ENCODE data around the gene TEX52. TPM values are rescaled to one million over a fixed set of nuclear protein-coding genes. Genes with fewer than 3 reads are reported as not detected.
A peak's percentile ranks its signal among the peaks of the same experiment; 100 is the strongest.

Gene TEX52
- total and polyA plus RNA-seq, 2 of the 13 experiments (the other 11 are each of a cell fraction or from before 2014, with no cell fraction given), result 0.05 TPM; not detected in 1

DNA sequence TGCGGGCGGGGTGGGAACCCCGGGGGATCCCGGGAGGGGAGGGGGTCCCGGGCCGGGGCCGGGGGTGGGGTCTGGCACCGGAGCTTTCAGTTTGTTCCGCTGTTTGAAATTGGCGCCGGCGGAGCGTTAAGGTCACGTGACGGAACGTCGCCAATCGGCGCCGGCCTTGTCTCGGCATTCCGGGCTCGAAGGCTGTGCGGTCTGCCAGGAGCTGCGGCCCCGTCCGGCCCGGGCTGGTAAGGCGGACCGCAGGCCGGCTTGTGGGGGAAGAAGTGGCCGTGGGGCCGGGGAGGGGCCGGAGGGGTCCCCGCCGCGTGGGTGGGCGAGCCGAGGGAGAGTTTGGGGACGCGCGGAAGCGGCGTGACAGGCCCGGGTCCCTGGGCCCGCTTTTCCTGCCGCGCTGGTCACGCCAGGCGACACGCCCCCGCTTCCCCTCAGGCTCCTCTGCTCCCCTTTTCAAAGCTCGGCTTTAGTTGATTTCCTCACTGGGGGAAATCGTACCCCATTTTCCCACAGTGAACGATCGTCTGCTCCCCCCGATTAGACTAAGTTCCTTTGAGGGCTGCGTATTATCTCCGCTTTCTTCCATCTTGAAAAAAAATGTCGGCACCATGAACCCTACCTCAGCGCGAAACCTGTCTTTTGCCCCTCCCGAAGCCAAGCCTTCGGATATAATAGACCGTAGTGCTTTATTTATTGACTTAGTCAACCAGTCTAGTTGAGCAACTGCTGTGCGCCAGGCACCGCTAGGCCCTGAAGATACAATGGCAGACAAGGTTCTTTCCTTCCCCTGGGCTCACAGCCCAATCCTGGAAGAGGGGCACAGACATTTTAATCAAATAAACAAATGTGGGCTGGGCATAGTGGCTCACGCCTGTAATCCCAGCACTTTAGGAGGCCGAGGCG is 20.5 kb upstream of the TEX52 start, which contains the start of the genes FOXM1 and RHNO1 (continued):
- TF ChIP-seq, protein P1, sequence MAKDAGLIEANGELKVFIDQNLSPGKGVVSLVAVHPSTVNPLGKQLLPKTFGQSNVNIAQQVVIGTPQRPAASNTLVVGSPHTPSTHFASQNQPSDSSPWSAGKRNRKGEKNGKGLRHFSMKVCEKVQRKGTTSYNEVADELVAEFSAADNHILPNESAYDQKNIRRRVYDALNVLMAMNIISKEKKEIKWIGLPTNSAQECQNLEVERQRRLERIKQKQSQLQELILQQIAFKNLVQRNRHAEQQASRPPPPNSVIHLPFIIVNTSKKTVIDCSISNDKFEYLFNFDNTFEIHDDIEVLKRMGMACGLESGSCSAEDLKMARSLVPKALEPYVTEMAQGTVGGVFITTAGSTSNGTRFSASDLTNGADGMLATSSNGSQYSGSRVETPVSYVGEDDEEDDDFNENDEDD (CRISPR knock-in tag; IDR thresholded peaks at IDR 0.05; ENCODE audit: borderline replicate concordance), result peak; percentile 97
- TF ChIP-seq BORCS8-MEF2B (CRISPR knock-in tag; IDR thresholded peaks at IDR 0.05), result no peak; the same call in 1 of the 2 replicates
- TF ChIP-seq, protein P2, sequence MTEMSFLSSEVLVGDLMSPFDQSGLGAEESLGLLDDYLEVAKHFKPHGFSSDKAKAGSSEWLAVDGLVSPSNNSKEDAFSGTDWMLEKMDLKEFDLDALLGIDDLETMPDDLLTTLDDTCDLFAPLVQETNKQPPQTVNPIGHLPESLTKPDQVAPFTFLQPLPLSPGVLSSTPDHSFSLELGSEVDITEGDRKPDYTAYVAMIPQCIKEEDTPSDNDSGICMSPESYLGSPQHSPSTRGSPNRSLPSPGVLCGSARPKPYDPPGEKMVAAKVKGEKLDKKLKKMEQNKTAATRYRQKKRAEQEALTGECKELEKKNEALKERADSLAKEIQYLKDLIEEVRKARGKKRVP (CRISPR knock-in tag; IDR thresholded peaks at IDR 0.05), result no peak
- peak; percentile 38; the same call in 1 of the 2 replicates for TF ChIP-seq IRF2 (CRISPR knock-in tag; IDR thresholded peaks at IDR 0.05)
- TF ChIP-seq, protein P3, sequence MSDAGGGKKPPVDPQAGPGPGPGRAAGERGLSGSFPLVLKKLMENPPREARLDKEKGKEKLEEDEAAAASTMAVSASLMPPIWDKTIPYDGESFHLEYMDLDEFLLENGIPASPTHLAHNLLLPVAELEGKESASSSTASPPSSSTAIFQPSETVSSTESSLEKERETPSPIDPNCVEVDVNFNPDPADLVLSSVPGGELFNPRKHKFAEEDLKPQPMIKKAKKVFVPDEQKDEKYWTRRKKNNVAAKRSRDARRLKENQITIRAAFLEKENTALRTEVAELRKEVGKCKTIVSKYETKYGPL (CRISPR knock-in tag; IDR thresholded peaks at IDR 0.05), result no peak
- TF ChIP-seq ZNF3 (CRISPR knock-in tag; IDR thresholded peaks at IDR 0.05), result no peak
- no peak for TF ChIP-seq RELA (CRISPR knock-in tag; IDR thresholded peaks at IDR 0.05)
- no peak for TF ChIP-seq ZNF264 (CRISPR knock-in tag; IDR thresholded peaks at IDR 0.05)
- peak; percentile 6; the same call in 1 of the 2 replicates for TF ChIP-seq KDM5A (IDR thresholded peaks at IDR 0.05; ENCODE audit: borderline replicate concordance, low read length)
- no peak for TF ChIP-seq ZNF709 (CRISPR knock-in tag; IDR thresholded peaks at IDR 0.05)
- peak; percentile 66; the same call in 1 of the 2 replicates for TF ChIP-seq ZNF768 (CRISPR knock-in tag; IDR thresholded peaks at IDR 0.05)
- TF ChIP-seq, protein P4, sequence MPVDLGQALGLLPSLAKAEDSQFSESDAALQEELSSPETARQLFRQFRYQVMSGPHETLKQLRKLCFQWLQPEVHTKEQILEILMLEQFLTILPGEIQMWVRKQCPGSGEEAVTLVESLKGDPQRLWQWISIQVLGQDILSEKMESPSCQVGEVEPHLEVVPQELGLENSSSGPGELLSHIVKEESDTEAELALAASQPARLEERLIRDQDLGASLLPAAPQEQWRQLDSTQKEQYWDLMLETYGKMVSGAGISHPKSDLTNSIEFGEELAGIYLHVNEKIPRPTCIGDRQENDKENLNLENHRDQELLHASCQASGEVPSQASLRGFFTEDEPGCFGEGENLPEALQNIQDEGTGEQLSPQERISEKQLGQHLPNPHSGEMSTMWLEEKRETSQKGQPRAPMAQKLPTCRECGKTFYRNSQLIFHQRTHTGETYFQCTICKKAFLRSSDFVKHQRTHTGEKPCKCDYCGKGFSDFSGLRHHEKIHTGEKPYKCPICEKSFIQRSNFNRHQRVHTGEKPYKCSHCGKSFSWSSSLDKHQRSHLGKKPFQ (CRISPR knock-in tag; IDR thresholded peaks at IDR 0.05; ENCODE audit: insufficient replicate concordance), result no peak
- TF ChIP-seq MEIS2 (CRISPR knock-in tag; IDR thresholded peaks at IDR 0.05), result no peak
- no peak for TF ChIP-seq ZNF34 (CRISPR knock-in tag; IDR thresholded peaks at IDR 0.05; ENCODE audit: borderline replicate concordance)
- TF ChIP-seq, protein P5, sequence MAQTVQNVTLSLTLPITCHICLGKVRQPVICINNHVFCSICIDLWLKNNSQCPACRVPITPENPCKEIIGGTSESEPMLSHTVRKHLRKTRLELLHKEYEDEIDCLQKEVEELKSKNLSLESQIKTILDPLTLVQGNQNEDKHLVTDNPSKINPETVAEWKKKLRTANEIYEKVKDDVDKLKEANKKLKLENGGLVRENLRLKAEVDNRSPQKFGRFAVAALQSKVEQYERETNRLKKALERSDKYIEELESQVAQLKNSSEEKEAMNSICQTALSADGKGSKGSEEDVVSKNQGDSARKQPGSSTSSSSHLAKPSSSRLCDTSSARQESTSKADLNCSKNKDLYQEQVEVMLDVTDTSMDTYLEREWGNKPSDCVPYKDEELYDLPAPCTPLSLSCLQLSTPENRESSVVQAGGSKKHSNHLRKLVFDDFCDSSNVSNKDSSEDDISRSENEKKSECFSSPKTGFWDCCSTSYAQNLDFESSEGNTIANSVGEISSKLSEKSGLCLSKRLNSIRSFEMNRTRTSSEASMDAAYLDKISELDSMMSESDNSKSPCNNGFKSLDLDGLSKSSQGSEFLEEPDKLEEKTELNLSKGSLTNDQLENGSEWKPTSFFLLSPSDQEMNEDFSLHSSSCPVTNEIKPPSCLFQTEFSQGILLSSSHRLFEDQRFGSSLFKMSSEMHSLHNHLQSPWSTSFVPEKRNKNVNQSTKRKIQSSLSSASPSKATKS (CRISPR knock-in tag; IDR thresholded peaks at IDR 0.05), result no peak
- TF ChIP-seq RFX5 (IDR thresholded peaks at IDR 0.05; ENCODE audit: low read depth, low read length), result no peak
- TF ChIP-seq ERF (CRISPR knock-in tag; IDR thresholded peaks at IDR 0.05), result no peak
- TF ChIP-seq BRCA1 (CRISPR knock-in tag; IDR thresholded peaks at IDR 0.05), result peak; percentile 54; the same call in 1 of the 2 replicates
- TF ChIP-seq TAF1 (CRISPR knock-in tag; IDR thresholded peaks at IDR 0.05), result peak; percentile 79
- no peak for TF ChIP-seq JUN (CRISPR knock-in tag; IDR thresholded peaks at IDR 0.05)
- TF ChIP-seq HNRNPLL (IDR thresholded peaks at IDR 0.05; ENCODE audit: low read depth, low read length, poor library complexity, severe bottlenecking), result no peak

Measured in HepG2 (cell line).